GM12891 (cell line): ENCODE data around the gene SRCAP. TPM values are rescaled to one million over a fixed set of nuclear protein-coding genes. Genes with fewer than 3 reads are reported as not detected.
A peak's percentile ranks its signal among the peaks of the same experiment; 100 is the strongest.

Experiments
- DNase-seq: peaks from one replicate; pipeline ENCODE4 v3.0.0; 2011; ENCODE audit warnings: low spot score; ENCODE audit not compliant: insufficient read length
- FAIRE-seq: peaks from 2 replicates; lab custom pipeline; 2011; peaks lifted over from hg19 to GRCh38; lab: Jason Lieb, UNC
- PAX5 ChIP-seq: IDR thresholded peaks from 2 replicates; pipeline ENCODE4 v1.6.1; 2011; ENCODE audit warnings: low read length, moderate library complexity, mild to moderate bottlenecking; ENCODE audit not compliant: insufficient read depth, severe bottlenecking
- POLR2A ChIP-seq: IDR thresholded peaks from 2 replicates; pipeline ENCODE4 v1.6.1; 2011; ENCODE audit warnings: low read depth, low read length, control low read depth
- POLR2AphosphoS5 ChIP-seq: IDR thresholded peaks from 2 replicates; pipeline ENCODE4 v1.6.1; 2011; ENCODE audit warnings: low read depth, low read length, control low read depth
- POU2F2 ChIP-seq: IDR thresholded peaks from 2 replicates; pipeline ENCODE4 v1.6.1; 2011; ENCODE audit warnings: low read depth, mild to moderate bottlenecking, control low read depth, low read length, moderate library complexity
- SPI1 ChIP-seq: IDR thresholded peaks from 2 replicates; pipeline ENCODE4 v1.6.1; 2011; ENCODE audit warnings: low read depth, low read length, control low read depth
- TAF1 ChIP-seq: IDR thresholded peaks from 2 replicates; pipeline ENCODE4 v1.6.1; 2011; ENCODE audit warnings: low read depth, low read length, control low read depth
- polyA plus RNA-seq: library from polyadenylated mRNA; unstranded; fragments of >200 nt; gene quantifications from one replicate; pipeline ENCODE4 v1.2.1, GENCODE V29; 2012; ENCODE audit warnings: low read depth, missing spikeins, inconsistent platforms; ENCODE audit not compliant: missing spikeins

Gene SRCAP
- 11.5 TPM for polyA plus RNA-seq

- FAIRE-seq (peak; percentile 63), DNase-seq (peak; percentile 84)
- TF ChIP-seq POLR2A = 0 out of 2 replicates have a peak, but pooled peaks have one; percentile 29
- TF ChIP-seq PAX5 = no peak
- TF ChIP-seq SPI1 = peak; percentile 59
- no peak; the same call in 1 of the 2 replicates for TF ChIP-seq TAF1
- no peak; the same call in 1 of the 2 replicates for TF ChIP-seq POLR2AphosphoS5
- TF ChIP-seq POU2F2 = no peak; the same call in 1 of the 2 replicates
Observed at GRCh38 chr16:30698816-30699614, at the start of gene SRCAP. Gene SRCAP (plus strand): TSS chr16:30699171. CDS start chr16:30700825, 1,654 bp downstream.

- peak; percentile 52 for TF ChIP-seq SPI1
- TF ChIP-seq PAX5 = no peak
- TF ChIP-seq TAF1 = no peak
- DNase-seq (no peak), FAIRE-seq (no peak)
Observed at GRCh38 chr16:30649725-30650368, 49.1 kb upstream of the SRCAP start.

DNA sequence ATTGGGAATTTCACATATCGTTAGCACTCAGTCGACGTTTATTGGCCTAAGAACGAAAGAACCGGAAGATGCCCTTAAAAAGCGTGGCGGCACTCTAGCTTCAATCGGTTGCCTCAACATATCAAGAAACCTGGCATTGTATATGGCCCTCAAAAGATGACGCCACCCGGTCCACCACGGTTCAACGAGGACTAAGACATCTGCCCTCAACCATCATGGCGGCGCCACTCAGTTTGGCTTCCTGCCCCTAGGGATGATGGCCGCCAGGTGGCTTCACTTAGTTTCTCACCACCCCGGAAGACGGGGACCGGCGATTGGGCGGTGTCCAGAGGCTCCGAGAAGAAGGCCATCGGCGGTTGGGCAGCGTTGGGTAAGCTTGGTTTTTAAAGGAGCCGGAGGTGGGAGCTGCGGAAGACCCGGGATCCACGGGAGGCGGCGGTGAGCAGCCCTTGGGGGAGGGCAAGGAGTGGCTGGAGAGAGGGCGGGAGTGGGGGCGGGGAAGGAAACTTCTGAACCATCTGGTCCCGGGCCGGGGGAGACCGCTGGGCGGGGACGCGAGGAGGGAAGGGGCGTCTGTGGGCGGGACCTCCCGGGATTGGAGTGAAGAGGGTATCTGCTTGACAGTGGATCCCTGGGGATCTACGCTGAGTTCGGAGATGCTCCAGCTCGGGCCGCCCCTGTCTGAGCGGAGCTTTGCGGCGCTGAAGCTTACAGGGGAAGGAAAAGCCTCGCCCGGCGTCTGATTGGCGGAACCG, 48.4 kb upstream of the SRCAP start, which contains the start of gene PRR14:
TSS of gene PRR14 (plus strand) at position 592 of the 755 bp plus-strand sequence. CDS start 686 bp downstream, outside the sequence.
- TF ChIP-seq PAX5 = no peak
- TF ChIP-seq TAF1 = peak; percentile 59
- TF ChIP-seq POLR2AphosphoS5 = no peak
- no peak for TF ChIP-seq SPI1
- no peak for TF ChIP-seq POU2F2
- TF ChIP-seq POLR2A = peak; percentile 50; the same call in 1 of the 2 replicates
- DNase-seq (peak; percentile 87), FAIRE-seq (no peak)

GRCh38 chr16:30651124-30652004, 47.6 kb upstream of the SRCAP start:
- DNase-seq (peak; percentile 89), FAIRE-seq (peak; percentile 93)
- no peak for TF ChIP-seq PAX5
- TF ChIP-seq POLR2A = no peak
- TF ChIP-seq POU2F2 = peak; percentile 39; the same call in 1 of the 2 replicates
- TF ChIP-seq TAF1 = 0 out of 2 replicates have a peak, but pooled peaks have one; percentile 38
- TF ChIP-seq POLR2AphosphoS5 = no peak
- no peak for TF ChIP-seq SPI1

DNA sequence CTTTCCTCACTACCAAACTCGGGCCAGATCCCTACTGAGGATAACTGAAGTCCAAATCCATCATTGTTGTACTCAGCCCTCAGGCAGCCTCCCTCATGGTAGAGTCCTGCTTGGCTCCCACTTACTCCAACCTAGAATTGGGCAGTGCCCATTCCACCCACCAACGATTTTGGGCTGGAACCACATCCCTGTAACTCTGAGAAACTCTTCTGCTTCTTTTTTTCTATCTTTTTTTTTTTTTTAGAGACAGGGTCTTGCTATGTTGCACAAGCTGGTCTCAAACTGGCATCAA, 47.0 kb upstream of the SRCAP start:
- TF ChIP-seq POU2F2 = no peak
- no peak for TF ChIP-seq PAX5
- no peak for TF ChIP-seq SPI1
- TF ChIP-seq POLR2A = no peak
- TF ChIP-seq POLR2AphosphoS5 = no peak
- TF ChIP-seq TAF1 = no peak
- no peak for DNase-seq
- no peak for FAIRE-seq

DNA sequence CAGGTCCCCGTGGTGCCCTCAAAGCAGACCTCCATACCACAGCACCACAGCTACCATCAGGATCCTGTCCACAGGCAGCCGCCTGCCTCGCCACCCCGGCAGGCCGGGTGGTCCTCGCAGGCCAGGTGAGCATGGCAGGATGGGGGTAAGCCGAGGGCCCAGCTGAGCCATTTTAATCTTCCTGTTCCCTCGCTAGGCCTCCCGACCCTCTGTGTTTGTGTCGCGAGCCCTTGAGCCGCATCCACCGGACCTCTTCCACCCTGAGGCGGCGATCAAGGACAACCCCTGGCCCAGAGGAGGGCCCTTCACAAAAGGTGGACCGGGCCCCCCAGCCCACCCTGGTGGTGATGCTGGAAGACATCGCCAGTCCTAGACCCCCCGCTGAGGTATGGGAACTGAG, 46.3 kb upstream of the SRCAP start:
- FAIRE-seq (no peak), DNase-seq (no peak)
- no peak for TF ChIP-seq POU2F2

DNA sequence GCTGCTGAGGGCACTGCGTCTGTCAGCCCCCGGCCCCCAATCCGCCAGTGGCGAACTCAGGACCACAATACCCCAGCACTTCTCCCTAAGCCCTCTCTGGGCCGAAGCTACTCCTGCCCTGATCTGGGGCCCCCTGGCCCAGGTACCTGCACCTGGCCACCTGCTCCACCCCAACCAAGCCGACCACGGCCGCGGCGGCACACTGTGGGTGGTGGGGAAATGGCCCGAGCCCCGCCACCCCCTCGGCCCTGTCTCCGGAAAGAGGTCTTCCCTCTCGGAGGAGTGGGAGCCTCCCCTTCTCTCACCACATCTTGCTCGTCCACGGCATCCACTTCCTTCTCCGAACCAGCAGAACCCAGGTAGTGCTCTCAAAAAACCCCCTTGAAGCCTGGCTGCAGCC, 44.1 kb upstream of the SRCAP start:
- FAIRE-seq = no peak
- no peak for DNase-seq
- TF ChIP-seq POLR2A (no peak), TAF1 (no peak), POLR2AphosphoS5 (no peak), SPI1 (no peak), PAX5 (no peak), POU2F2 (no peak)

GRCh38 chr16:30655815-30656347, 43.1 kb upstream of the SRCAP start:
- TF ChIP-seq POU2F2 (no peak), POLR2AphosphoS5 (no peak), POLR2A (no peak), SPI1 (no peak), TAF1 (no peak), PAX5 (no peak)
- FAIRE-seq (no peak), DNase-seq (no peak)
